RWPE2 (cell line): ENCODE data around the gene GATA1.

Experiments
- ATAC-seq: fragments of 200-7000 bp; cut with Tn5 transposase; 3 replicates; pipeline ENCODE4 v1.9.1; 2021; ENCODE audit warnings: low read depth
- DNase-seq: peaks from one replicate; pipeline ENCODE4 v3.0.0-alpha.2; 2020; ENCODE audit warnings: low spot score
- H3K27ac ChIP-seq: fragments of 450-650 bp; 2 replicates; pipeline ENCODE4 v1.5.1; 2017; ENCODE audit warnings: mild to moderate bottlenecking; ENCODE audit not compliant: poor library complexity, severe bottlenecking
- H3K27me3 ChIP-seq: fragments of 250-450 bp; sonication (Bioruptor Pico); 2 replicates; pipeline ENCODE4 v1.5.1; 2021; ENCODE audit warnings: mild to moderate bottlenecking, moderate library complexity; ENCODE audit not compliant: insufficient read depth, poor library complexity, severe bottlenecking
- H3K36me3 ChIP-seq: fragments of 250-450 bp; sonication (Bioruptor Pico); 2 replicates; pipeline ENCODE4 v1.5.1; 2020; ENCODE audit warnings: low read depth, mild to moderate bottlenecking, moderate library complexity
- H3K4me1 ChIP-seq: fragments of 250-450 bp; sonication (Bioruptor Pico); 2 replicates; pipeline ENCODE4 v1.5.1; 2021; ENCODE audit warnings: mild to moderate bottlenecking, moderate library complexity; ENCODE audit not compliant: insufficient read depth, poor library complexity, severe bottlenecking
- H3K4me3 ChIP-seq: fragments of 250-450 bp; sonication (Bioruptor Pico); 2 replicates; pipeline ENCODE4 v1.5.1; 2021; ENCODE audit warnings: mild to moderate bottlenecking, moderate library complexity; ENCODE audit not compliant: severe bottlenecking
- H3K9me3 ChIP-seq: fragments of 250-450 bp; sonication (Bioruptor Pico); 2 replicates; pipeline ENCODE4 v1.5.1; 2021; ENCODE audit warnings: mild to moderate bottlenecking, moderate library complexity; ENCODE audit not compliant: severe bottlenecking
- CTCF ChIP-seq: fragments of 450-650 bp; IDR thresholded peaks from one replicate; pipeline ENCODE4 v1.5.1; 2017; ENCODE audit warnings: mild to moderate bottlenecking, moderate library complexity; ENCODE audit not compliant: poor library complexity, severe bottlenecking

Gene GATA1

GRCh38 chrX:48753708-48754228, 32.6 kb upstream of the GATA1 start:
- H3K4me3 ChIP-seq: no peak overlapping the region
- H3K4me1 ChIP-seq: no peaks in the 10 kb centered on the region
- DNase-seq (no peak), ATAC-seq (no peak)
- H3K27me3 ChIP-seq: no peaks in the 10 kb centered on the region
- H3K27ac ChIP-seq: no peak overlapping the region
- H3K9me3 ChIP-seq: no peaks in the 10 kb centered on the region
- TF ChIP-seq CTCF: no peak
- H3K36me3 ChIP-seq: no peaks in the 10 kb centered on the region

GRCh38 chrX:48754238-48754637, 32.2 kb upstream of the GATA1 start:
- no peak for TF ChIP-seq CTCF
- DNase-seq: no peak

GRCh38 chrX:48761674-48762471, 24.5 kb upstream of the GATA1 start, which contains the start of gene GLOD5:
Gene GLOD5 (plus strand): TSS chrX:48761747. CDS start chrX:48761791, 44 bp downstream.
- Histone ChIP-seq H3K4me1 (no peaks in the 10 kb centered on the region), H3K27me3 (no peaks in the 10 kb centered on the region), H3K9me3 (no peaks in the 10 kb centered on the region), H3K36me3 (no peaks in the 10 kb centered on the region), H3K27ac (no peak within 1 kb of the TSS), H3K4me3 (no peak within 1 kb of the TSS)
- no peak for DNase-seq
- peak; percentile 100 for ATAC-seq
- TF ChIP-seq CTCF: peak; percentile 57

More at GRCh38 chrX:48754238-48754637, 32.2 kb upstream of the GATA1 start:
- Histone ChIP-seq H3K27me3 (no peaks in the 10 kb centered on the region), H3K4me3 (no peak overlapping the region), H3K27ac (no peak overlapping the region), H3K9me3 (no peaks in the 10 kb centered on the region), H3K36me3 (no peaks in the 10 kb centered on the region), H3K4me1 (no peaks in the 10 kb centered on the region)
- no peak for ATAC-seq

GRCh38 chrX:48769230-48769629, 17.2 kb upstream of the GATA1 start:
- H3K36me3 ChIP-seq: no peaks in the 10 kb centered on the region
- no peaks in the 10 kb centered on the region for H3K27me3 ChIP-seq
- no peaks in the 10 kb centered on the region for H3K9me3 ChIP-seq
- ATAC-seq (no peak), DNase-seq (no peak)
- no peaks in the 10 kb centered on the region for H3K4me1 ChIP-seq
- no peak for TF ChIP-seq CTCF
- no peak overlapping the region for H3K4me3 ChIP-seq
- no peak overlapping the region for H3K27ac ChIP-seq

GRCh38 chrX:48770296-48770695, 16.1 kb upstream of the GATA1 start:
- DNase-seq (no peak), ATAC-seq (no peak)
- Histone ChIP-seq H3K36me3 (no peaks in the 10 kb centered on the region), H3K4me1 (no peaks in the 10 kb centered on the region), H3K27me3 (no peaks in the 10 kb centered on the region), H3K9me3 (no peaks in the 10 kb centered on the region), H3K4me3 (no peak overlapping the region), H3K27ac (no peak overlapping the region)
- TF ChIP-seq CTCF: no peak
